Measurements from ENCODE around the gene XCR1.

Gene XCR1

GRCh38 chr3:45969116-45969515, 58.2 kb downstream of the XCR1 start:
- TF ChIP-seq CTCF (IDR thresholded peaks at IDR 0.05; ENCODE audit: low read depth, low read length, missing control alignments): no peak
- H3K4me3 ChIP-seq (replicated peaks; ENCODE audit: low read depth, low read length): no peak overlapping the region
- DNase-seq (ENCODE audit: extremely low read depth, low read depth): no peak

GRCh38 chr3:45968706-45969105, 58.6 kb downstream of the XCR1 start:
- DNase-seq (ENCODE audit: extremely low read depth, low read depth): no peak
- TF ChIP-seq CTCF (IDR thresholded peaks at IDR 0.05; ENCODE audit: low read depth, low read length, missing control alignments): no peak
- no peak overlapping the region for H3K4me3 ChIP-seq (replicated peaks; ENCODE audit: low read depth, low read length)

- DNase-seq (ENCODE audit: extremely low read depth, low read depth): no peak
- TF ChIP-seq CTCF (IDR thresholded peaks at IDR 0.05; ENCODE audit: low read depth, low read length, missing control alignments): no peak
- H3K4me3 ChIP-seq (replicated peaks; ENCODE audit: low read depth, low read length): no peak overlapping the region
Measured at GRCh38 chr3:45968149-45968548, 59.1 kb downstream of the XCR1 start.

- DNase-seq (ENCODE audit: extremely low read depth, low read depth): no peak
- no peak overlapping the region for H3K4me3 ChIP-seq (replicated peaks; ENCODE audit: low read depth, low read length)
- no peak for TF ChIP-seq CTCF (IDR thresholded peaks at IDR 0.05; ENCODE audit: low read depth, low read length, missing control alignments)
Measured at GRCh38 chr3:45967724-45968123, 59.6 kb downstream of the XCR1 start.

All from HFF-Myc (cell line).